OCI-LY3 (cell line): ENCODE data around the gene GPR27.

Experiments used
- H2AFZ ChIP-seq: fragments of 200-600, 300-600 bp; shearing (Covaris generic); 2 replicates; pipeline ENCODE4 v1.6.0; 2014; ENCODE audit warnings: antibody characterized with exemption, low read depth, low read length
- H3K27ac ChIP-seq: fragments of 200-600, 300-600 bp; sonication (generic); 2 replicates; pipeline ENCODE4 v1.5.1; 2014; ENCODE audit warnings: mild to moderate bottlenecking, low read length, moderate library complexity, mixed read lengths
- H3K27me3 ChIP-seq: fragments of 200-600, 300-600 bp; sonication (generic); 2 replicates; pipeline ENCODE4 v1.6.1; 2014; ENCODE audit warnings: low read depth, low read length, mixed read lengths
- H3K36me3 ChIP-seq: fragments of 200-600, 300-600 bp; sonication (generic); replicated peaks from 2 replicates; pipeline ENCODE3; 2014; ENCODE audit warnings: low read depth, low read length, mixed read lengths
- H3K4me1 ChIP-seq: fragments of 300-600, 200-600 bp; sonication (generic); 2 replicates; pipeline ENCODE4 v1.6.1; 2014; ENCODE audit warnings: low read length, mixed read lengths
- H3K4me2 ChIP-seq: fragments of 200-600, 300-600 bp; sonication (generic); 2 replicates; pipeline ENCODE4 v1.6.1; 2014; ENCODE audit warnings: low read length, mixed read lengths
- H3K4me3 ChIP-seq: fragments of 300-600, 200-600 bp; sonication (generic); 2 replicates; pipeline ENCODE4 v1.5.1; 2014; ENCODE audit warnings: antibody characterized with exemption, mild to moderate bottlenecking, low read length, moderate library complexity
- H3K79me2 ChIP-seq: fragments of 300-600, 200-600 bp; shearing (Covaris generic); 2 replicates; pipeline ENCODE4 v1.6.1; 2014; ENCODE audit warnings: mild to moderate bottlenecking, low read length, mixed read lengths
- H3K9ac ChIP-seq: fragments of 300-600, 200-600 bp; shearing (Covaris generic); 2 replicates; pipeline ENCODE4 v1.6.0; 2014; ENCODE audit warnings: mild to moderate bottlenecking, low read length, moderate library complexity
- H3K9me3 ChIP-seq: fragments of 200-600, 300-600 bp; shearing (Covaris generic); 2 replicates; pipeline ENCODE4 v1.6.1; 2014; ENCODE audit warnings: low read length, mixed read lengths; ENCODE audit not compliant: insufficient read depth
- H4K20me1 ChIP-seq: fragments of 200-600, 300-600 bp; sonication (generic); 2 replicates; pipeline ENCODE4 v1.6.1; 2016; ENCODE audit warnings: low read length, mixed read lengths; ENCODE audit not compliant: insufficient read depth
- CTCF ChIP-seq: fragments of 200-600, 300-600 bp; sonication (generic); IDR thresholded peaks from 2 replicates; pipeline ENCODE4 v1.5.1; 2014; ENCODE audit warnings: antibody characterized with exemption, low read length, low read depth
- EZH2phosphoT487 ChIP-seq: fragments of 200-600 bp; shearing (Covaris generic); IDR thresholded peaks from 2 replicates; pipeline ENCODE4 v1.6.1; 2018; ENCODE audit warnings: antibody characterized with exemption, mixed run types, low read depth

GPR27 gene

GRCh38 chr3:71786217-71786549 is 32.5 kb downstream of the GPR27 start:
- TF ChIP-seq EZH2phosphoT487, result no peak
- TF ChIP-seq CTCF, result no peak

GRCh38 chr3:71786551-71786950 is 32.9 kb downstream of the GPR27 start:
- Histone ChIP-seq H3K79me2 (no peaks in the 10 kb centered on the region), H3K27ac (no peak overlapping the region), H3K9ac (no peak overlapping the region), H3K36me3 (no peaks in the 10 kb centered on the region), H3K4me1 (0 out of 2 replicates have a peak, but pooled peaks cover 4% of the 10 kb centered on the region), H3K27me3 (peaks cover 26% of the 10 kb centered on the region), H2AFZ (no peak overlapping the region), H3K4me2 (no peak overlapping the region), H4K20me1 (no peaks in the 10 kb centered on the region), H3K9me3 (no peaks in the 10 kb centered on the region), H3K4me3 (no peak overlapping the region)
- TF ChIP-seq CTCF (no peak), EZH2phosphoT487 (no peak)

More at GRCh38 chr3:71786217-71786549, 32.5 kb downstream of the GPR27 start:
- Histone ChIP-seq H3K79me2 (no peaks in the 10 kb centered on the region), H3K27ac (no peak overlapping the region), H3K9me3 (no peaks in the 10 kb centered on the region), H2AFZ (no peak overlapping the region), H3K4me1 (0 out of 2 replicates have a peak, but pooled peaks cover 4% of the 10 kb centered on the region), H3K4me3 (no peak overlapping the region), H3K36me3 (no peaks in the 10 kb centered on the region), H4K20me1 (no peaks in the 10 kb centered on the region), H3K9ac (no peak overlapping the region), H3K4me2 (no peak overlapping the region), H3K27me3 (peaks cover 26% of the 10 kb centered on the region)

GRCh38 chr3:71787851-71788405 is 34.3 kb downstream of the GPR27 start:
- Histone ChIP-seq H3K4me1 (no peaks in the 10 kb centered on the region), H3K36me3 (no peaks in the 10 kb centered on the region), H3K4me3 (no peak overlapping the region), H3K4me2 (no peak overlapping the region), H3K27ac (no peak overlapping the region), H3K9me3 (no peaks in the 10 kb centered on the region), H3K9ac (no peak overlapping the region), H2AFZ (no peak overlapping the region), H3K27me3 (peaks cover 20% of the 10 kb centered on the region), H3K79me2 (no peaks in the 10 kb centered on the region), H4K20me1 (no peaks in the 10 kb centered on the region)
- no peak for TF ChIP-seq EZH2phosphoT487
- TF ChIP-seq CTCF, result no peak

- H3K4me3 ChIP-seq, result no peak overlapping the region
- TF ChIP-seq CTCF (no peak), EZH2phosphoT487 (no peak)
- no peak overlapping the region for H3K4me2 ChIP-seq
- no peaks in the 10 kb centered on the region for H4K20me1 ChIP-seq
- no peaks in the 10 kb centered on the region for H3K36me3 ChIP-seq
- H3K9ac ChIP-seq, result no peak overlapping the region
- no peaks in the 10 kb centered on the region for H3K79me2 ChIP-seq
- no peak overlapping the region for H3K27ac ChIP-seq
- H3K9me3 ChIP-seq, result no peaks in the 10 kb centered on the region
- no peak overlapping the region for H2AFZ ChIP-seq
- peaks cover 20% of the 10 kb centered on the region for H3K27me3 ChIP-seq
- no peaks in the 10 kb centered on the region for H3K4me1 ChIP-seq
These were observed 36.3 kb downstream of the GPR27 start for GRCh38 chr3:71789922-71790321.
